ENCODE results near the gene ELMO1.

DNA sequence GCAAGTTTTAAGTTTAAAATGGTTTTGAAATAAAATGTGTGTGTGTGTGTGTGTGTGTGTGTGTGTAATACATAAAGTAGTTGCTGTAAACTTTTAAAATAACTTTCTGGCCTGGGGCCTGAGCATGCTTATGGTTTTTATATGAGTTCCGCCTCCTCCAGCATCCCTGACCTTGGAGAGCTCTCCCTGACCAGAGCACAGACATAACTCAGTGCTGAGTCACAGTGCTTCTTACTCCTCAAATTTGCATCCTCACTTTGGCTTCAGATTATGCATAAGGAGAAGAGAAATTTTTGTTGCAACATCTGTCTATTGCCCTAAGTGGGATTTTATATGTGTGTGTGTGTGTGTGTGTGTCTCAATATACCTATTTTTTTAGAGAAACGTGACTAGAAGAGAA, 200.8 kb downstream of the ELMO1 start:
- TF ChIP-seq, protein P1, sequence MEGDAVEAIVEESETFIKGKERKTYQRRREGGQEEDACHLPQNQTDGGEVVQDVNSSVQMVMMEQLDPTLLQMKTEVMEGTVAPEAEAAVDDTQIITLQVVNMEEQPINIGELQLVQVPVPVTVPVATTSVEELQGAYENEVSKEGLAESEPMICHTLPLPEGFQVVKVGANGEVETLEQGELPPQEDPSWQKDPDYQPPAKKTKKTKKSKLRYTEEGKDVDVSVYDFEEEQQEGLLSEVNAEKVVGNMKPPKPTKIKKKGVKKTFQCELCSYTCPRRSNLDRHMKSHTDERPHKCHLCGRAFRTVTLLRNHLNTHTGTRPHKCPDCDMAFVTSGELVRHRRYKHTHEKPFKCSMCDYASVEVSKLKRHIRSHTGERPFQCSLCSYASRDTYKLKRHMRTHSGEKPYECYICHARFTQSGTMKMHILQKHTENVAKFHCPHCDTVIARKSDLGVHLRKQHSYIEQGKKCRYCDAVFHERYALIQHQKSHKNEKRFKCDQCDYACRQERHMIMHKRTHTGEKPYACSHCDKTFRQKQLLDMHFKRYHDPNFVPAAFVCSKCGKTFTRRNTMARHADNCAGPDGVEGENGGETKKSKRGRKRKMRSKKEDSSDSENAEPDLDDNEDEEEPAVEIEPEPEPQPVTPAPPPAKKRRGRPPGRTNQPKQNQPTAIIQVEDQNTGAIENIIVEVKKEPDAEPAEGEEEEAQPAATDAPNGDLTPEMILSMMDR (IDR thresholded peaks at IDR 0.05): no peak
- no peak for TF ChIP-seq POLR2A (IDR thresholded peaks at IDR 0.05)
